Measurements from ENCODE around the gene BICC1.

- TF ChIP-seq BHLHE40 (IDR thresholded peaks at IDR 0.05; ENCODE audit: low read depth, low read length) (no peak), ELK1 (IDR thresholded peaks at IDR 0.05; ENCODE audit: borderline replicate concordance, low read depth, low read length) (no peak), RAD21 (IDR thresholded peaks at IDR 0.05; ENCODE audit: low read length) (no peak), POLR2A (IDR thresholded peaks at IDR 0.05; ENCODE audit: low read depth, low read length) (no peak)
Observed at GRCh38 chr10:58758321-58758720, 245.6 kb downstream of the BICC1 start.

Measured in IMR-90 (cell line).